Fibroblast of villous mesenchyme (primary cell): ENCODE results near the gene LRP6. TPM values are rescaled to one million over a fixed set of nuclear protein-coding genes. Genes with fewer than 3 reads are reported as not detected.
"Not testable (repeated sequence)": the region's sequence is repeated elsewhere in the genome, so short reads cannot be mapped to it uniquely, and the experiment has no call there.

ENCODE experiments used
- DNase-seq: peaks from one replicate; pipeline ENCODE4 v3.0.0-alpha.2; 2010; ENCODE audit warnings: low read depth
- H3K4me3 ChIP-seq: 2 replicates; pipeline ENCODE4 v1.5.1; 2011; ENCODE audit warnings: low read depth, mild to moderate bottlenecking, low read length
- total RNA-seq: library from RNA; depleted of rRNA; stranded (reverse); fragments of >200 nt; gene quantifications from 2 replicates; pipeline ENCODE4 v1.2.3, GENCODE V29; 2012
- TF ChIP-seq, protein P1 (sequence below): IDR thresholded peaks from 2 replicates; pipeline ENCODE4 v1.5.1; 2012; ENCODE audit warnings: low read depth, mild to moderate bottlenecking, low read length; ENCODE audit not compliant: insufficient read depth

Gene LRP6
- total RNA-seq, 1 donor, result 50.1 TPM

DNA sequence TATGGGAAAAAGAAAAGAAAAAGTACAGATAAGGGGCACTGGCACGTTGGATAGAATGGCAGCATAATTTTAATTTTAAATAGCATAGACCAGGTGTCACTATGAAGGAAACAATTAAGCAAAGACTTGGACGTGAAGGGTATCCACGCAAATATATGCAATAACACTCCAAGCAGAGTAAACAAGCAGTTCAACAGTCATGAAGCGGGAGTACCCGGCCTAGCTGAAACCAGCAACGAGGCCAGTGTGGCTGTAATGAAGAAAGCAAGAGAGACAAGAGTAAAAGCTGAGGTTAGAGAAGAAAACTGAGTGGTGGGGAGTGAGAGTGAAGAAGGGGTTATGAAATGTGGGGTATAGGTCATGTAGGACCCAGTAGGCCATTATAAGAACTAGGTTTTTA lies 110.7 kb downstream of the LRP6 start:
- DNase-seq, result no peak
- H3K4me3 ChIP-seq, result no peak overlapping the region
- TF ChIP-seq, protein P1, sequence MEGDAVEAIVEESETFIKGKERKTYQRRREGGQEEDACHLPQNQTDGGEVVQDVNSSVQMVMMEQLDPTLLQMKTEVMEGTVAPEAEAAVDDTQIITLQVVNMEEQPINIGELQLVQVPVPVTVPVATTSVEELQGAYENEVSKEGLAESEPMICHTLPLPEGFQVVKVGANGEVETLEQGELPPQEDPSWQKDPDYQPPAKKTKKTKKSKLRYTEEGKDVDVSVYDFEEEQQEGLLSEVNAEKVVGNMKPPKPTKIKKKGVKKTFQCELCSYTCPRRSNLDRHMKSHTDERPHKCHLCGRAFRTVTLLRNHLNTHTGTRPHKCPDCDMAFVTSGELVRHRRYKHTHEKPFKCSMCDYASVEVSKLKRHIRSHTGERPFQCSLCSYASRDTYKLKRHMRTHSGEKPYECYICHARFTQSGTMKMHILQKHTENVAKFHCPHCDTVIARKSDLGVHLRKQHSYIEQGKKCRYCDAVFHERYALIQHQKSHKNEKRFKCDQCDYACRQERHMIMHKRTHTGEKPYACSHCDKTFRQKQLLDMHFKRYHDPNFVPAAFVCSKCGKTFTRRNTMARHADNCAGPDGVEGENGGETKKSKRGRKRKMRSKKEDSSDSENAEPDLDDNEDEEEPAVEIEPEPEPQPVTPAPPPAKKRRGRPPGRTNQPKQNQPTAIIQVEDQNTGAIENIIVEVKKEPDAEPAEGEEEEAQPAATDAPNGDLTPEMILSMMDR, result no peak

DNA sequence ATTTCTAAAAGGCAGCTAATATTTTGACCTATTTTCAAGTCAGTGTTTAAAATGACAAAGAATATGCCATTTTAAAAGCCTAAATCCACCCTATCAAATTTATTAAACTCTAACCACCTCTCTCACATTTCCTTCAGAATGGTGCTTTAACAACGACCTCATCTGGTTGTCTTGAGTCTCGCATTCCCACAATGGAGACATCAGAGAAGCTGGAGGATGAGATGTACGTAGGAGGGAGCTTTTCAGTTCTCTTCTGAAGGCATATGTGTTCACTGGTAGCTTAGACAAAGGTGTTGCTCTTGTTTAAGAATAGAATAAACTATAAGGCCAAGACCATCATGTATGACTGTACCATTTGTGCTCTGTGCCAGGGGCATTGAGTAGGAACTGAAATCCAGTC lies 113.2 kb downstream of the LRP6 start:
- no peak overlapping the region for H3K4me3 ChIP-seq
- TF ChIP-seq, protein P1, result no peak
- no peak for DNase-seq

DNA sequence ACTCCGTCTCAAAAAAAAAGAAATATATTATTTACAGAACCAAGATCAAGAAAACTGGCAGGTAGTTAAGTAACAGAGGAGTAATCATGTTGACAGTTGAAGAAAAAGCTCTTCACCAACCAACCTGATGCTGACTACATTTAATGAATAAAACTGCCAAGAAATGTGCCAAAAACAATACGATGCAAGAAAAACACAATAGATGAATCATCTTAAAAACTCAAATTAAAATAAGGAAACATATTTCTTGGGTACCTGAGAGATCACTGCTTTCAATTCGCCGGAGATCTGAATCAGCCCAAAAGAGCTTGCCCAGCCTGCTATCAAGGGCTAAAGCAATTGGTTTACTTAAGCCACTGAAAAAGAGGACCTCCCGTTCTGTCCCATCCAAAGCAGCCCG lies 119.7 kb downstream of the LRP6 start:
- H3K4me3 ChIP-seq, result no peak overlapping the region
- TF ChIP-seq, protein P1, result no peak
- no peak for DNase-seq

DNA sequence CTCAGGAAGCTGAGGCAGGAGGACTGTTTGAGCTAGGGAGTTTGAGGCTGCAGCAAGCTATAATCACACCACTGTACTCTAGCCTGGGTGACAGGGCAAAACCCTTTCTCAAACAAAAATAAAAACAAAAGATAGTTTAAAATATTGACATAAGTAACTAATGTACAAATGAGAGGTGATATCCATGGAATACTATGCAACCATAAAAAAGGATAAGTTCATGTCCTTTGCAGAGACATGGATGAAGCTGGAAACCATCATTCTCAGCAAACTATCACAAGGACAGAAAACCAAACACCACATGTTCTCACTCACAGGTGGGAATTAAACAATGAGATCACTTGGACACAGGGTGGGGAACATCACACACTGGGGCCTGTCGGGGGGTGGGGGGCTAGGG lies 122.3 kb downstream of the LRP6 start:
- DNase-seq, H3K4me3 ChIP-seq: not testable (repeated sequence)

DNA sequence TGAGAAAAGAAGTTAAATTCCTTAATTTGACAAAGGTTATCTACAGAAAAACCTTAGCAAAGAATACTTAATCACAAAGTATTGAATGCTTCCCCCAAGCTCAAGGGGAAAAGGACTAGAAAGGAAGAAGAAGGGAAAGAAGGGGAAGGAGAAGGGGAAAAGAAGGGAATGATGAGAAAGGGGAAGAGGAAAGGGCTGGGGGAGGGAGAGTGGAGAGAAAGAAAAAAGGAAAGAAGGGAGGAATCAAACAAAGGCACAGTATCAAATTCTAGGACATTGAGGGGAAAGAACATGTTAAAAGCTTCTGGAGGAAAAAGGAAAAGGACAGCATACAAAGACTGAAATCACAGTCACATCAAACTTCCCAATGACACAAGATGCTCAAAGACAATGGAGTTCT lies 125.8 kb downstream of the LRP6 start:
- H3K4me3 ChIP-seq, result no peak overlapping the region
- DNase-seq, result no peak
- TF ChIP-seq, protein P1, result no peak

DNA sequence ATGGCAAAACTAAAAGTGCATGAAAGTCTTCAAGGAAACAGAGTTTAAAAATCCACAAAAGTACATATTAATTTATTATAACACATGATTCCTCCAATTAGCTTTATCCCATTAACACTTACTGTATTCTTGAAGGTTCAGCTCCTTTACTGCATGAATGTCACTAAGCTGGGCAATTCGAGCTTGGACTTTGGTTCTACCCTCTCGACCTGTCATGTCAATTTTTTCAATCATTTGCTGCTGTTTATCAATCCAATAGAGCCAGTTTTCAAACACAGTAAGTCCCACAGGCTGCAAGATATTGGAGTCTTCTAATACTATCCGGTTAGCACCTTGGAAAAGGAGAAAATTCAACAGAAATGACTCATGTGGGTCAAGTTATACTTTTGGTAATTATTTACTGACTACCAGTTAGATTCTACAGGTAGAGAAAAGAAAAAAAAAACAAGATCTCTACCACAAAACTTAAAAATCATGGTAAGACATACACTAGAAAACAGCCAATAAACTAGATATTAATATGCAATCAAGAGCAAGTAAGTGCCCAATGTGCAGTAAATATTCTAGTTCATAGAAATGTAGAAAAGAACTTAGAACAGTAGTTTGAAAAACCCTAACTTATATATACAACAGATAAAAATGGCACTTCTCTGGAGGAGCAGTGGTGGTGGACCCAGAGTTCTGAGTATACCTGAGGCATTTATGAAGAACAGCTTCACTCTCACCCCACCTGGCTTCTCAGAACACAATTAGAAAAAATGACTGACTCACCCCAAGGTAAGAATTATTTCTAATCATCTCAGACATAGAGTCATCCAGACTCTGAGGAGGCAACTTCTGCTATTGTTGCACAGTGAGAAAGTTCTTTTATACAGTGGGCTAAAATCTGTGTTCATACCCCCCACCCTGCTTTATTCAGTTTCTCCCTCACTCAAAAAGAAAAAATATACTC lies 128.4 kb downstream of the LRP6 start:
- DNase-seq, result no peak
- TF ChIP-seq, protein P1, result no peak
- H3K4me3 ChIP-seq, result no peak overlapping the region

DNA sequence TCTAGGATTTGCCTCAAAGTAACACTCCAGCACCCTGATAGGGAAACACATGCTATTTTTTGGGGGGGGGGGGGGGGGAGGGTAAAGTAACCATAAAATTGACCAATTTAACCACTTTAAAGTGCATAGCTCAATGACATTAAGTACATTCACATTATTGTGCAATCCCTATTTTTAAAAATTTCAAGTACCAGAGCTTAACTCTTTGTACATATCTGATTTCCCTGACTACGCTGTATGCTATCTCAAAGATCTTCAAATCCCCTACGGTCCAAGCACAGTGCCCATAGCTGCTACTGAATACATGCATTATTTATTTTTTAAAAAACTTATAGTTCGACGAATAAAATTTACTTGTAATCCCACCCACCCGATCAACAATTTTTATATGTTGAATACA lies 133.1 kb downstream of the LRP6 start:
- TF ChIP-seq, protein P1, result no peak
- no peak for DNase-seq
- H3K4me3 ChIP-seq, result no peak overlapping the region
